Fibroblast of lung (primary cell): Measurements from ENCODE around the gene SPINDOC.

ENCODE experiments used
- EZH2 ChIP-seq: IDR thresholded peaks from 2 replicates; pipeline ENCODE4 v1.5.1; 2012; ENCODE audit warnings: low read length, control low read depth, mild to moderate bottlenecking; ENCODE audit errors: missing control alignments
- TF ChIP-seq, protein P1 (sequence below), 2 donors: IDR thresholded peaks in 1 of 2; conservative IDR thresholded peaks in 1 of 2; 1 replicate in 1 of 2; 2 replicates in 1 of 2; pipeline ENCODE4 v1.5.1; 2011 to 2012; ENCODE audit warnings: low read length in 2 of 2, control low read depth in 1 of 2, inconsistent platforms in 1 of 2, low read depth in 1 of 2, mild to moderate bottlenecking in 1 of 2

DNA sequence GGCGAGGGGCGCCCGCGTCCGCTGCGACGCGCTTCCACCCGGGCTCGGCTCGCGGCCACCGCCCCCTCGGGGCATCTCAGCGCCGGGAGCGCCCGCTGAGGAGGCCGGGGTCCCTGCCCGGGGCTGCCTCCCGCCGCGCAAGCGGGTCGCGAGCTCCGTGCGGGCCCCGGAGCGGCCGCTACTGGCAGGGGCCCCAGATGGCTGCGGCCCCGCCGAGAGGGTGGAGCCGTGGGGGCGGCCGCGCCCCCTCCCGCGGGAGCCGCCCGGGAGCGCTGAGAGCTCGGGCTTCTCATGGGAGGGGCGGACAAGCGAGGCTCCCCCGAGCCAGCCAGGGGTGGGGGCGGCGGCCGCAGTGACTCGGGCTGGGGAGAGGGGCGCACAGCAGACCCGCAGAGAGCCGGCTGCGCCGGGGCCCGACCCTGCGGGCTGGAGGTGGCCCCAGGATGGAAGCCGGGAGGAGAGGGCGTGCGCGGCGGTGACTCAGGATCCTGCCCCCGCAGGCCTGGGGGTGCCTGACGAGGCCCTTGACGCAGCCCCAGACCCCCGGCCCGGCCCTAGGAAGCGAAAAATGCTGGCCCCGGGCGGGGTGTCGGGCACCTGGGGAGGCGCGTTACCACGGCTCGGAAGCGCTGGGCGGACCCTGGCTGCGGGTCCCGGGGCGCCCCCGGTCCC is 44.1 kb upstream of the SPINDOC start:
- TF ChIP-seq, protein P1, sequence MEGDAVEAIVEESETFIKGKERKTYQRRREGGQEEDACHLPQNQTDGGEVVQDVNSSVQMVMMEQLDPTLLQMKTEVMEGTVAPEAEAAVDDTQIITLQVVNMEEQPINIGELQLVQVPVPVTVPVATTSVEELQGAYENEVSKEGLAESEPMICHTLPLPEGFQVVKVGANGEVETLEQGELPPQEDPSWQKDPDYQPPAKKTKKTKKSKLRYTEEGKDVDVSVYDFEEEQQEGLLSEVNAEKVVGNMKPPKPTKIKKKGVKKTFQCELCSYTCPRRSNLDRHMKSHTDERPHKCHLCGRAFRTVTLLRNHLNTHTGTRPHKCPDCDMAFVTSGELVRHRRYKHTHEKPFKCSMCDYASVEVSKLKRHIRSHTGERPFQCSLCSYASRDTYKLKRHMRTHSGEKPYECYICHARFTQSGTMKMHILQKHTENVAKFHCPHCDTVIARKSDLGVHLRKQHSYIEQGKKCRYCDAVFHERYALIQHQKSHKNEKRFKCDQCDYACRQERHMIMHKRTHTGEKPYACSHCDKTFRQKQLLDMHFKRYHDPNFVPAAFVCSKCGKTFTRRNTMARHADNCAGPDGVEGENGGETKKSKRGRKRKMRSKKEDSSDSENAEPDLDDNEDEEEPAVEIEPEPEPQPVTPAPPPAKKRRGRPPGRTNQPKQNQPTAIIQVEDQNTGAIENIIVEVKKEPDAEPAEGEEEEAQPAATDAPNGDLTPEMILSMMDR (conservative IDR thresholded peaks at IDR 0.05 in 1 of 2, IDR thresholded peaks at IDR 0.05 in 1 of 2; ENCODE audit: low read depth in 1 of 2, low read length in 2 of 2) = no peak
- no peak for TF ChIP-seq EZH2
